Osteocyte (in vitro differentiated cells): ENCODE data around the gene DAPK1. TPM values are rescaled to one million over a fixed set of nuclear protein-coding genes. Genes with fewer than 3 reads are reported as not detected.
A peak's percentile ranks its signal among the peaks of the same experiment; 100 is the strongest.

ENCODE experiments used
- DNase-seq: peaks from one replicate; pipeline ENCODE4 v3.0.0; 2021; ENCODE audit warnings: mixed read lengths; ENCODE audit not compliant: unreplicated experiment; ENCODE audit errors: extremely low spot score
- H3K27ac Mint-ChIP-seq: one replicate; pipeline ENCODE4 v1.8.0; 2021; ENCODE audit warnings: mild to moderate bottlenecking, mixed read lengths; ENCODE audit not compliant: unreplicated experiment
- H3K27me3 Mint-ChIP-seq: one replicate; pipeline ENCODE4 v1.8.0; 2021; ENCODE audit warnings: mixed read lengths; ENCODE audit not compliant: unreplicated experiment
- H3K36me3 Mint-ChIP-seq: one replicate; pipeline ENCODE4 v1.8.0; 2021; ENCODE audit warnings: mixed read lengths; ENCODE audit not compliant: unreplicated experiment
- H3K4me1 Mint-ChIP-seq: one replicate; pipeline ENCODE4 v1.8.0; 2021; ENCODE audit warnings: mixed read lengths; ENCODE audit not compliant: unreplicated experiment
- H3K4me3 Mint-ChIP-seq: one replicate; pipeline ENCODE4 v1.8.0; 2021; ENCODE audit warnings: mild to moderate bottlenecking, moderate library complexity, mixed read lengths; ENCODE audit not compliant: unreplicated experiment
- H3K9me3 Mint-ChIP-seq: one replicate; pipeline ENCODE4 v1.8.0; 2021; ENCODE audit warnings: mixed read lengths; ENCODE audit not compliant: unreplicated experiment
- total RNA-seq: library from RNA; stranded (reverse); gene quantifications from 2 replicates; pipeline ENCODE4 v1.2.1, GENCODE V29; 2021
- TF ChIP-seq, protein P1 (sequence below): fragments of 200-600 bp; sonication (generic); IDR thresholded peaks from 2 replicates; pipeline ENCODE4 v1.5.0; 2021; ENCODE audit warnings: antibody characterized with exemption, mild to moderate bottlenecking, moderate library complexity

DAPK1 gene
- total RNA-seq, 1 donor from 2014 or later, result 304 TPM

DNA sequence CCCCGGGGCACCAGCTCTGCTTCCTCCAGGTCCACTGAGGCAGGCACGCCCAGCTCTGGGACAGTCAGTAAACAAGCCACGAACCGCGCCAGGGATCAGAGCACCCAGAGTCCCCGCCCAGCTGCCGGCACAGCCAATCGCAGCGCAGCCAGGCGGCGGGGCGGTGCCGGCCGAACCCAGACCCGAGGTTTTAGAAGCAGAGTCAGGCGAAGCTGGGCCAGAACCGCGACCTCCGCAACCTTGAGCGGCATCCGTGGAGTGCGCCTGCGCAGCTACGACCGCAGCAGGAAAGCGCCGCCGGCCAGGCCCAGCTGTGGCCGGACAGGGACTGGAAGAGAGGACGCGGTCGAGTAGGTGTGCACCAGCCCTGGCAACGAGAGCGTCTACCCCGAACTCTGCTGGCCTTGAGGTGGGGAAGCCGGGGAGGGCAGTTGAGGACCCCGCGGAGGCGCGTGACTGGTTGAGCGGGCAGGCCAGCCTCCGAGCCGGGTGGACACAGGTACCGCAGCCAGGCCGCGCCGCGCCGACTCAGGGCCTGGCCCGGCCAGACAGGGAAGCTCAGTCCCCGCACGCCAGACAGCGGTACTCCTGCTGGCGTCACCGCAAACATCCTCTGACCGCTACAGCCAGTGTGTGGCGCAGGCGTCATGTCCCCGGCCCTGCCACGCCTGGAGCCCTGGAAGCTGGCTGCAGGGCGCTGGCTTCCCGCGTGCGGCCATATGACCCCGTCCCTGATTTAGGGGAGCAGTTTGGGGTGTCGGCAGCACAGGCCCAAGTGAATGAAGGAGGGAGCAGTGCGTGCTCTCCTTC lies 228.4 kb downstream of the DAPK1 start, which contains the start of gene CTSL:
Gene CTSL (plus strand): TSS at position 220 of the 810 bp plus-strand sequence. CDS start 1,485 bp downstream, outside the sequence.
- H3K36me3 Mint-ChIP-seq, result peaks cover 35% of the 10 kb centered on the region
- peak within 1 kb of the TSS; percentile 97 for H3K4me3 Mint-ChIP-seq
- peak; percentile 91 for DNase-seq
- H3K4me1 Mint-ChIP-seq, result peaks cover 49% of the 10 kb centered on the region
- TF ChIP-seq, protein P1, sequence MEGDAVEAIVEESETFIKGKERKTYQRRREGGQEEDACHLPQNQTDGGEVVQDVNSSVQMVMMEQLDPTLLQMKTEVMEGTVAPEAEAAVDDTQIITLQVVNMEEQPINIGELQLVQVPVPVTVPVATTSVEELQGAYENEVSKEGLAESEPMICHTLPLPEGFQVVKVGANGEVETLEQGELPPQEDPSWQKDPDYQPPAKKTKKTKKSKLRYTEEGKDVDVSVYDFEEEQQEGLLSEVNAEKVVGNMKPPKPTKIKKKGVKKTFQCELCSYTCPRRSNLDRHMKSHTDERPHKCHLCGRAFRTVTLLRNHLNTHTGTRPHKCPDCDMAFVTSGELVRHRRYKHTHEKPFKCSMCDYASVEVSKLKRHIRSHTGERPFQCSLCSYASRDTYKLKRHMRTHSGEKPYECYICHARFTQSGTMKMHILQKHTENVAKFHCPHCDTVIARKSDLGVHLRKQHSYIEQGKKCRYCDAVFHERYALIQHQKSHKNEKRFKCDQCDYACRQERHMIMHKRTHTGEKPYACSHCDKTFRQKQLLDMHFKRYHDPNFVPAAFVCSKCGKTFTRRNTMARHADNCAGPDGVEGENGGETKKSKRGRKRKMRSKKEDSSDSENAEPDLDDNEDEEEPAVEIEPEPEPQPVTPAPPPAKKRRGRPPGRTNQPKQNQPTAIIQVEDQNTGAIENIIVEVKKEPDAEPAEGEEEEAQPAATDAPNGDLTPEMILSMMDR, result peak; percentile 40
- no peaks in the 10 kb centered on the region for H3K27me3 Mint-ChIP-seq
- H3K27ac Mint-ChIP-seq, result peak within 1 kb of the TSS; percentile 98
- no peaks in the 10 kb centered on the region for H3K9me3 Mint-ChIP-seq

DNA sequence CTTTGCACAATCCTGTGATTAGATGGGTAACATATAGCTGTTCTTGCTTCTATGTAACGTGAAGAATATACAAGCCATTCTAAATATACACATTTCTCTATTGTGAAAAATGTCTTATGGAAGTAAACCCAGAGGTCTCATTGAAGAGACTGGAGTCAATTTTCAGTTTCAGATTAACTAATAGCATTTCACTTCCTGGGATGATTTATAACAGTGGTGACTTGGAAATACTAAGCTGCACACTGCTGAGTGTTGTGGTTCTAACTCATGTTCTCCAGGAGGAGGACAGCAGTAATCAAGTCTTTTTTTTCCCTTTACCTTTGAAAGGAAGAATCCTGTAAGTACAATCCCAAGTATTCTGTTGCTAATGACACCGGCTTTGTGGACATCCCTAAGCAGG lies 231.6 kb downstream of the DAPK1 start:
- peaks cover 49% of the 10 kb centered on the region for H3K36me3 Mint-ChIP-seq
- peaks cover 49% of the 10 kb centered on the region for H3K4me1 Mint-ChIP-seq
- H3K27me3 Mint-ChIP-seq, result no peaks in the 10 kb centered on the region
- peak overlapping the region; percentile 47 for H3K4me3 Mint-ChIP-seq
- DNase-seq, result no peak
- no peak overlapping the region for H3K27ac Mint-ChIP-seq
- H3K9me3 Mint-ChIP-seq, result no peaks in the 10 kb centered on the region
- TF ChIP-seq, protein P1, result no peak

DNA sequence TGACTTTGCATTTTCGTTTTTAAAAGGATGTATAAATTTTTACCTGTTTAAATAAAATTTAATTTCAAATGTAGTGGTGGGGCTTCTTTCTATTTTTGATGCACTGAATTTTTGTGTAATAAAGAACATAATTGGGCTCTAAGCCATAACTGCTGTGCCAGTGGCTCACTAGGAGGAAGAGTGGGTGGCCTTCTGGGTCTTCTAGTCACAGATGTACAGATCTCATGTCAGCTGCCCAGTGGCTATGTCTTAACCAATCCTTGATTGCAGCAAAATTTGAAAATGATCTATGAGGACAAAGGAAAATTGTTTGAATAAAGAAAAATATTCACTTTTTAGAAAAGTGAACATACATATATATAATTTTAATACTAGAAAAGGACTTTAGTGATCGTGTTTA lies 233.7 kb downstream of the DAPK1 start:
- no peak for DNase-seq
- Mint-ChIP-seq H3K27me3 (peaks cover 6% of the 10 kb centered on the region), H3K27ac (no peak overlapping the region), H3K4me3 (no peak overlapping the region), H3K4me1 (peaks cover 36% of the 10 kb centered on the region), H3K36me3 (peaks cover 47% of the 10 kb centered on the region), H3K9me3 (no peaks in the 10 kb centered on the region)
- TF ChIP-seq, protein P1, result no peak

DNA sequence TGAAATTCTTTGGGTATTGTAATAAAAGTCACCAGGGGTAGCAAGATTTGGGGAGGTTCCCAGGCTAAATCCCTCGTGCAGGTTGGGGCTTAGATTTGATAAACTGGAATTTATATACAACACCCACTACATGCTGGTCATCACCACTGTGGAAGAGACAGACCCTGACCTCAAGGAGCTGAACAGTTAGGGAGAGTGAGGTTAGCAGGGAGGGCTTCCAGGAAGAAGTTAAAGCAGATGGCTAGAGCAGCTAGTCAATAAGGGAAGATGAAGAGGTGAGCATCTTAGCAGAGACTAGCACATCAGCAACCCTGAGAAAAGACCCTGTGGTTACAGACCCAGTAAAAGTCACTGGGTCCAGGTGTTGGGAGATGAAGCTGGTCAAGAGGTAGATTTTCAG lies 234.7 kb downstream of the DAPK1 start:
- DNase-seq, result no peak
- TF ChIP-seq, protein P1, result no peak
- H3K27ac Mint-ChIP-seq, result no peak overlapping the region
- peaks cover 16% of the 10 kb centered on the region for H3K27me3 Mint-ChIP-seq
- H3K36me3 Mint-ChIP-seq, result peaks cover 44% of the 10 kb centered on the region
- H3K9me3 Mint-ChIP-seq, result no peaks in the 10 kb centered on the region
- H3K4me1 Mint-ChIP-seq, result peaks cover 28% of the 10 kb centered on the region
- no peak overlapping the region for H3K4me3 Mint-ChIP-seq

DNA sequence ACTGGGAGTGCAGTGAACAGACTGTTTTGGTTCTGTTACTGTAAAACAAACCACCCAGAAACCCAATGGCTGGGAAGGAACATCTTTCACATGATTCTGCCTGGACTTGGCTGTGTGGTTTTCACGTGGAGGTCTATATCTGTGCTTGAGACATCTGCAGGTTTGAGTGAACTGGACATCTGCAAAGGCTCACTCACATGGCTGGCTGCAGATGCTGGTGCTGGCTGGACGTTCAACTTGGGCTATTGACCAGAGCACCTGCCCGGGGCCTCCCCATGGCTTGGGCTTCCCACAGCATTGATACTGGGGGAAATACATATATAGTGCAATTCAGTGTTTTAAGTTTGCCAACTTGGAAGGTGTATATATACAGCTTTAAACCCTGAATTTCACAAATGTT lies 235.1 kb downstream of the DAPK1 start:
- Mint-ChIP-seq H3K36me3 (peaks cover 41% of the 10 kb centered on the region), H3K9me3 (no peaks in the 10 kb centered on the region), H3K4me3 (no peak overlapping the region), H3K27me3 (peaks cover 19% of the 10 kb centered on the region), H3K4me1 (peaks cover 24% of the 10 kb centered on the region), H3K27ac (no peak overlapping the region)
- TF ChIP-seq, protein P1, result no peak
- DNase-seq, result no peak
